ENCODE data around the gene ARHGAP9.

Gene ARHGAP9

DNA sequence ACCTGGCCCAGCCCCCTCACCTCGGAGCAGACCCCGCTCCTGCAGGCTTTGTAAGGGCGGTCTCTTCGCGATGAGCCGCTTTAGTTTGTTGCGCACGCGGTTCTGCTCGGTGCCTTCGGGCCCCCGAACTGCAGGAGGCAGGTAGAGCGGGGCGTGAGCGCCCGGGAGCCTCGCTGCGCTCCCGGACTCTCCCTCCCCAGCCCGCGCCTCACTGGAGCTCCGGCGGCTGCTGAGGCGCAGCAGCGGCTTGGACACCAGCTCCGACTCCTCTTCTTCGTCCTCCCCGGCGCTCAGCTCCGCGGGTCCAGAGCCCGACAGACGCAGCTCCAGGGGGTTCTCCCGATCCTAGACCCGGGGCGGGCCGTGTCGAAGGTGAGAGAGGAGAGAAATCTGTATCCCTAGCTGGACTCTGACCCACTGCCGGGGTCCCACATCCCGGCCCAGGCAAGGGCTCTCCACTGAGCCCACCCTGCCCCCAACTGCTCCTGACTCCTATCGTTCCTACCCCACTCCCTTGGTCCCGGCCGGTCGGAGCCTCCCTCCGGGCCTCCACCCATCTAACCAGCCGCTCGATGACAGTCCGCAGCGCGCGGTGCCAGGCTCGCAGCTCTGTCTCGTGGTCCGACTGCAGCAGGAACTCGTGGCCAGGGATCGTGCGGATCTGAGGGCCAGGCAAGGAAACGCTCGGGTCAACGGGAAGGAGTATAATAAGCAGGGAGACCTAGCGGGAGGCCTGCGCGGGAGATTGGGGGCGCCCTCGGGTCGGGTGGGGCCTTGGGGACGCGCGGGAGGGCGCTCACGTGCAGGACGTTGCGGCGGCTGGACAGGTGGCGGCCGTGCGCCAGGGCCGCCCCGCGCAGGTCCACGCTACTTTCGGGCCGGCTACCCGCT, 4.2 kb downstream of the ARHGAP9 start:
- no peak overlapping the region for H3K27ac ChIP-seq
- TF ChIP-seq, protein P1, sequence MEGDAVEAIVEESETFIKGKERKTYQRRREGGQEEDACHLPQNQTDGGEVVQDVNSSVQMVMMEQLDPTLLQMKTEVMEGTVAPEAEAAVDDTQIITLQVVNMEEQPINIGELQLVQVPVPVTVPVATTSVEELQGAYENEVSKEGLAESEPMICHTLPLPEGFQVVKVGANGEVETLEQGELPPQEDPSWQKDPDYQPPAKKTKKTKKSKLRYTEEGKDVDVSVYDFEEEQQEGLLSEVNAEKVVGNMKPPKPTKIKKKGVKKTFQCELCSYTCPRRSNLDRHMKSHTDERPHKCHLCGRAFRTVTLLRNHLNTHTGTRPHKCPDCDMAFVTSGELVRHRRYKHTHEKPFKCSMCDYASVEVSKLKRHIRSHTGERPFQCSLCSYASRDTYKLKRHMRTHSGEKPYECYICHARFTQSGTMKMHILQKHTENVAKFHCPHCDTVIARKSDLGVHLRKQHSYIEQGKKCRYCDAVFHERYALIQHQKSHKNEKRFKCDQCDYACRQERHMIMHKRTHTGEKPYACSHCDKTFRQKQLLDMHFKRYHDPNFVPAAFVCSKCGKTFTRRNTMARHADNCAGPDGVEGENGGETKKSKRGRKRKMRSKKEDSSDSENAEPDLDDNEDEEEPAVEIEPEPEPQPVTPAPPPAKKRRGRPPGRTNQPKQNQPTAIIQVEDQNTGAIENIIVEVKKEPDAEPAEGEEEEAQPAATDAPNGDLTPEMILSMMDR (conservative IDR thresholded peaks at IDR 0.05; ENCODE audit: low read depth): no peak
- CTCF ChIA-PET: interaction anchor here (0.6 to 2.0 kb wide), 4 partner anchors 13 to 398 kb away, joined by 3 to 12 read pairs (median 4); no protein-coding TSS in a partner anchor
- DNase-seq (ENCODE audit: low spot score): no peak
- POLR2A ChIA-PET (ENCODE audit: low non-redundant PET): interaction anchor here (0.6 kb wide), 1 partner anchor 15 kb away, joined by 7 read pairs; no protein-coding TSS in a partner anchor

DNA sequence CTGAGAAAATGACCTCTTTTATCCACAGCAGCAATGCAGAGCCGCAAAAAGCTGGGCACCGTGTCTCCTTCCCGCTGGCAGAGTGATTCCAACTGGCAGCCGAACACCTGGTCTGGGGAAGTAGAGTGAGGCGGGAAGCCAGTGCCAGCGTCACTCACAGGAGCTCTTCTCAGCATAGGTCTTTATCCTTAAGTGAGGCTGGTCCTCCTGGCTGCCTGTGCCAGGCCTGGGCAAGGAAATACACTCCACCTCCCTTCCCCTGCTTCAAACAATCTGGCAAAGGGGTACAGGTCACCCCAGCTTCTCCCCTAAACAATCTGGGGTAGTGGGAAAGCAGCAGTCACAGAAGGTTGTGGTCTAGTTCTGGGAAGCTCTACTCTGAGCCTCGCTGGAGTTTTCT, 4.8 kb downstream of the ARHGAP9 start:
- ChIA-PET CTCF (interaction anchor here (0.6 to 2.0 kb wide), 4 partner anchors 12 to 262 kb away, joined by 4 to 12 read pairs (median 4); no protein-coding TSS in a partner anchor), POLR2A (ENCODE audit: low non-redundant PET) (no interaction called here)
- no peak overlapping the region for H3K27ac ChIP-seq
- TF ChIP-seq, protein P1 (conservative IDR thresholded peaks at IDR 0.05; ENCODE audit: low read depth): no peak
- DNase-seq (ENCODE audit: low spot score): no peak

DNA sequence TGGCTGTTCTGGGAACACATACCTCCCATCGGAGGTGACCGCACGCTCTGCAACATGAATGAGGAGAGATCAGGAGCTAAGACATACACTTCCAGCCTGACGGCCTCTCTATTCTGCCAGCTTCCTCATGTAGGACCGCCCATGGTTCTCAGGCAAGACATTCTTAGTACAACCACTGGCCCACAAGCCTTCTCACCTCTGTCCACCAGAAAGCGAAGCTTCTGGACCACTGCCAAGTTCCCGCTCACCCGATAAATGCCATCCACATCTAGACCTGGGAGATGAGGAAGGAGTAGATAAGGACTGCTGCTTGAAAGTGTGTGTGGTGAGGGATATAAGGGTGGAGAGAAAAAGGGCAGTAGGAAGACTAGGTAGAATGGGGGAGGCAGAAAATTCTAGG, 5.2 kb downstream of the ARHGAP9 start:
- ChIA-PET CTCF (interaction anchor here (0.7 to 2.0 kb wide), 3 partner anchors 12 to 252 kb away, joined by 3 to 12 read pairs (median 4); no protein-coding TSS in a partner anchor), POLR2A (ENCODE audit: low non-redundant PET) (no interaction called here)
- no peak overlapping the region for H3K27ac ChIP-seq
- no peak for DNase-seq (ENCODE audit: low spot score)
- TF ChIP-seq, protein P1 (conservative IDR thresholded peaks at IDR 0.05; ENCODE audit: low read depth): no peak

DNA sequence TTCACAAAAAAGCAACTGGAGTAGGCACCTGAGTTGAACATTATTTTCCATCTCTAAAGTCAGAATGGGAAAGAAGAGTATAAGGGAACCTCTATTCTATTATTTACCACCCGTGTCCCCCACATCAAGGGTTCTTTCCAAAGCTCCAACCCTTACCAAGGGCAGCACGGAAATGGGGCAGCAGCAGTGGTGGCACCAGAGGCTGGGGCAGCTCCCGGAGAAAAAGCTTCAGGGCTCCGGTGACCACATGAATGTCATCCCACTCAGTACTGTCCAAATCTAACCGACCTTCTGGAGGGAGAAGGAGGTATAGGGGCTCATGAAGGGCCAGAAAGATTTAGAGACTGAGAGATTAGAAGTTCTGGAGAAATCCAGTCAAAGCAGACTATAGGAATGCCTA, 5.8 kb downstream of the ARHGAP9 start:
- CTCF ChIA-PET: interaction anchor here (0.7 to 2.0 kb wide), 3 partner anchors 11 to 252 kb away, joined by 3 to 12 read pairs (median 4); no protein-coding TSS in a partner anchor

DNA sequence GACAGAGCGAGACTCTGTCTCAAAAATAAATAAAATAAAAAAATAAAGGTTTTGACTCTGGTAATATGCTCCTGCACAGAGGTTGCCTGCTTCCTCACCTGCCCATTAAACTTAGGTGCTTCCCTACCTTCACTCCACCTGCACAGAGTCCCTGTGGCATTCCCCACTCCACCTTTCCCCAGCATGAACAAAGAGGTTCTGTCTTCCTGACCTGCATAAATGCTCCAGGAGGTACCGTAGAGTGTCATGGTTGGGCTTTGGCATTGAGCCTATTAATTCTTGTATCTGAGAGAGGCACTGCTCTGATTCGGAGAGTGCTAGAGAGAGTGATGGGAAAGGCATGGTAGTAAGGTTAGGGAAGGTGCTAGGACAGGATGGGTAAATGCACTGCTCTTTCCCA, 6.3 kb downstream of the ARHGAP9 start:
- TF ChIP-seq, protein P1 (conservative IDR thresholded peaks at IDR 0.05; ENCODE audit: low read depth): no peak
- ChIA-PET CTCF (interaction anchor here (2.0 kb wide), 1 partner anchor 11 kb away, joined by 12 read pairs; no protein-coding TSS in a partner anchor), POLR2A (ENCODE audit: low non-redundant PET) (no interaction called here)
- no peak for DNase-seq (ENCODE audit: low spot score)
- H3K27ac ChIP-seq: no peak overlapping the region

More for the DNA sequence above, 5.8 kb downstream of the ARHGAP9 start:
- no peak overlapping the region for H3K27ac ChIP-seq
- POLR2A ChIA-PET (ENCODE audit: low non-redundant PET): no interaction called here
- TF ChIP-seq, protein P1 (conservative IDR thresholded peaks at IDR 0.05; ENCODE audit: low read depth): no peak
- no peak for DNase-seq (ENCODE audit: low spot score)

DNA sequence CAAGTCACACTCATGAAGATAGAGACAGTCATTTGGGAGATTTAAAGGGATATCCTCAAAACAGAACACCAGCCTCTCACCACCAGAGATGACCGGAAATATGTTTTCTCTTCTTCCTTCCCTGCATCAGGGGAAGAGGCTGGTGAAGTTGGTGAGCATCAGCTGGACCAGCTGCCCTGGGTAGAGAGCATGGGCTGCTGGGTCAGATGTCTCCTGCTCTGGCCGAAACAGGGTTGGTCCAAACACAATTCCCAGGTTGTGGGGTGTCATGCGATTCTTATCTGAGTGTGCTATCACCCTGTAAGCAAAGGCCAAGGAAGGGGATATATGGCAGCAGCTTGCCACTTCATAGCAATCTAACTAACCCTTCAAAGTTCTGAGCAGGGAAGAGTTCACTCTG, 7.3 kb downstream of the ARHGAP9 start:
- DNase-seq (ENCODE audit: low spot score): no peak
- TF ChIP-seq, protein P1 (conservative IDR thresholded peaks at IDR 0.05; ENCODE audit: low read depth): no peak
- ChIA-PET CTCF (interaction anchor here (1.2 to 1.3 kb wide), 2 partner anchors 14 to 20 kb away, joined by 4 read pairs; partner anchors contain the start of gene GLI1), POLR2A (ENCODE audit: low non-redundant PET) (no interaction called here)
- H3K27ac ChIP-seq: no peak overlapping the region

All from RWPE1 (cell line).